Colonic mucosa (tissue), 4 donors: ENCODE data around the gene ADARB2. TPM values are rescaled to one million over a fixed set of nuclear protein-coding genes. Genes with fewer than 3 reads are reported as not detected.

Experiments
- DNase-seq: peaks from one replicate; pipeline ENCODE4 v3.0.0-alpha.2; 2020
- H3K27ac ChIP-seq: fragments of 200-600 bp; one replicate; pipeline ENCODE4 v1.8.0; 2021
- H3K27me3 ChIP-seq: fragments of 200-600 bp; one replicate; pipeline ENCODE4 v1.8.0; 2021
- H3K36me3 ChIP-seq: fragments of 200-600 bp; one replicate; pipeline ENCODE4 v1.8.0; 2021
- H3K4me1 ChIP-seq: fragments of 200-600 bp; one replicate; pipeline ENCODE4 v1.8.0; 2021; ENCODE audit warnings: mild to moderate bottlenecking
- H3K4me3 ChIP-seq: fragments of 200-600 bp; one replicate; pipeline ENCODE4 v1.8.0; 2021
- H3K9ac ChIP-seq, 2 donors: one replicate each; pipeline ENCODE4 v1.7.0; 2013; ENCODE audit warnings: control low read depth in 2 of 2, low read depth in 2 of 2, low read length in 2 of 2
- H3K9me3 ChIP-seq: fragments of 200-600 bp; one replicate; pipeline ENCODE4 v1.8.0; 2021
- intact Hi-C: fragments of 100-400 bp; cut with DNase I; formaldehyde crosslinking; loops from one replicate; pipeline ENCODE4 v1.14.1; 2022
- total RNA-seq, 2 donors: library from RNA; stranded (reverse); fragmentation: NEBNext Ultra II Directional in 1 of 2; extraction: Animal tissue kit (Norgen Biotek cat#: 25700) in 1 of 2; gene quantifications; one replicate each; pipeline ENCODE4 v1.2.1, GENCODE V29; 2021
- TF ChIP-seq, protein P1 (sequence below): fragments of 200-600 bp; IDR thresholded peaks from one replicate; pipeline ENCODE4 v1.8.0; 2022; ENCODE audit warnings: antibody characterized with exemption, mild to moderate bottlenecking
- donor health status: healthy.
- donor health status: DM: no; HTN: no; CAD: no.
- donor health status: DM: no; HTN: no; CAD: no.

The ADARB2 gene
- total RNA-seq, 2 donors from 2014 or later, result 0.19 TPM; not detected in 1

DNA sequence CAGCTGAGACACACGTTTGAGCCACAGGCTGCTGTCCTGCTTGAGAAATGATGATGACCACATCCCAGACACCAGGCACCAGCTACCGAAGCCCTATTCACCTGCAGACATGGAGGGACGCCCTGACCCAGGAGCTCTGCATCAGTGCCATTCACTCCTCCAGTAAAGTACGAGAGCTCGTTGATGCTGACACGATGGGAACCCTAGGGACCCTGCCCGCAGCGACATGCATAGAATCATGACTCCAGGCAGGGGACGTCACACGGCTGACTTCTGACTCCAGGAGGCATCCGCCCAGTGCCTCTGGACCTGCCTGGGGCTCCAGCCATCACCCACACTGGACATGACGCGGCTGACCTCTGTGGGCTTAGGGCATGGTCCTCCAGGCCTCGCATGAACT lies 129.9 kb downstream of the ADARB2 start:
- H3K9ac ChIP-seq, result no peak overlapping the region
- peaks cover 3% of the 10 kb centered on the region for H3K27me3 ChIP-seq
- H3K36me3 ChIP-seq, result no peaks in the 10 kb centered on the region
- intact Hi-C loops, result no loop called here
- H3K4me1 ChIP-seq, result no peaks in the 10 kb centered on the region
- H3K4me3 ChIP-seq, result no peak overlapping the region
- H3K27ac ChIP-seq, result no peak overlapping the region
- DNase-seq, result no peak
- TF ChIP-seq, protein P1, sequence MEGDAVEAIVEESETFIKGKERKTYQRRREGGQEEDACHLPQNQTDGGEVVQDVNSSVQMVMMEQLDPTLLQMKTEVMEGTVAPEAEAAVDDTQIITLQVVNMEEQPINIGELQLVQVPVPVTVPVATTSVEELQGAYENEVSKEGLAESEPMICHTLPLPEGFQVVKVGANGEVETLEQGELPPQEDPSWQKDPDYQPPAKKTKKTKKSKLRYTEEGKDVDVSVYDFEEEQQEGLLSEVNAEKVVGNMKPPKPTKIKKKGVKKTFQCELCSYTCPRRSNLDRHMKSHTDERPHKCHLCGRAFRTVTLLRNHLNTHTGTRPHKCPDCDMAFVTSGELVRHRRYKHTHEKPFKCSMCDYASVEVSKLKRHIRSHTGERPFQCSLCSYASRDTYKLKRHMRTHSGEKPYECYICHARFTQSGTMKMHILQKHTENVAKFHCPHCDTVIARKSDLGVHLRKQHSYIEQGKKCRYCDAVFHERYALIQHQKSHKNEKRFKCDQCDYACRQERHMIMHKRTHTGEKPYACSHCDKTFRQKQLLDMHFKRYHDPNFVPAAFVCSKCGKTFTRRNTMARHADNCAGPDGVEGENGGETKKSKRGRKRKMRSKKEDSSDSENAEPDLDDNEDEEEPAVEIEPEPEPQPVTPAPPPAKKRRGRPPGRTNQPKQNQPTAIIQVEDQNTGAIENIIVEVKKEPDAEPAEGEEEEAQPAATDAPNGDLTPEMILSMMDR, result no peak
- no peaks in the 10 kb centered on the region for H3K9me3 ChIP-seq

DNA sequence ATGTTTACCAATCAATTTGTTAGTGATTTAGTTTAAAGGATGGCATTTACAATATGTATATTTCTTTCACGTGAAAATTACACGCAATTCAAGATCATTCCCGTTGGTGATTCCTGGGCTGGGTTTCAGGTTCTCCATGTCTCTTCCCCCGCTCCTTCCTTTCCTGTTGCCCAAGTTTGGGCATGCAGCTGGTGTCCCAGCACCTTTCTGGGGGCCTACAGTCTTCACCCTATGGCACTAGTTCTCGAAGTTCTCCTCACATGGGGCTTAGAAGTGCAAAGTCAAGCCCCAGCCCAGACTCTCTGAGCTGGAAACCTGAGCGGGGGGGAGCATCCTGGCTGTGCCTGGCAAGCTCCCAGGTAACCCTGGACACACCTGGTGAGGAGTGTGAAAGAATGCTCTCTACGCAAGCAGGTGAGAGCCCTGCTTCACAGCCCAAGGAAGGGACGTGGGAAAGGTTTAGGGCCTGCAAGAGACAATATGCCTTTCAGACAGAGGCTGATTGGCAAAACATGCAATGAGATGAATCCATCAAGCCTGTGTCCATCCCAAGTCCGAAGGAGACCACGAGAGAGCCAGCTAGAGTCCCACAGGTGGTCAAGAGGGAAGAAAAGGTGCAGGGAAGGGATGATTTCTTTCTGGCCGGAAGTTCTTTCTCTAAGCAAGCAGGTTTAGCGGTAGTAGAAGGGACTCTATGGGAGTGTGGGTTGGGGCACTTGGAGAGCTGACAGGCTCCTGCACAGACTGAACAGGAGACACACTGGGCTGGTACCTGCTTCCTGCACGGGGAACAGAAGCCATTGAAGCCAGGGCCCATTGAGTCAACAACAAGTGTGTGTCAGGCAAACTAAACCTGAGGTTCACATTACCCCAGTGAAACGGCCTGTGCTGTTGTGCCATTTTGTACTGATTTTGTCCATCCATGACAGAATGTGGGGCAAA lies 131.1 kb downstream of the ADARB2 start:
- DNase-seq, result no peak
- Histone ChIP-seq H3K27me3 (peaks cover 3% of the 10 kb centered on the region), H3K9me3 (no peaks in the 10 kb centered on the region), H3K4me1 (no peaks in the 10 kb centered on the region), H3K27ac (no peak overlapping the region), H3K4me3 (no peak overlapping the region), H3K9ac (no peak overlapping the region), H3K36me3 (no peaks in the 10 kb centered on the region)
- TF ChIP-seq, protein P1, result no peak
- intact Hi-C loops, result no loop called here

DNA sequence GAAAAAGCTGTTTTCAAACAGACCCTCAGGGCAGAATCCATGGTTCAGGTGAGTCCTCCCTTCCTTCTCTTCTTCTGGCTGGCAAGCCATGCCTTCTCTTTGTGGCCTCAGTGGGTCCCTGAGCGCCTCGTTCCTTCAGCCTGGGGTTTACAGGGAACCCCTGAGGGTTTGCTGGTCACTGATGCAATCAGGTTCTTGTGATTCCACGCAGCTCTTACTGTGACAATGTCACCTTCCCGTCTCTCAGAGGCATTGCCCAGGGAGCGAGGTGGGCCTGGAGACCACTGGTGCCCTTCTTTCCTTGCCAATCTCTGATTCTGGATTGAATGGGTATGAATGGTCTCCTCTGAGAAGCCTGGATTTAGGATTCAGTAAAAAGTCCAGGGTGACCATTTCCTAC lies 132.2 kb downstream of the ADARB2 start:
- Histone ChIP-seq H3K4me3 (no peak overlapping the region), H3K36me3 (no peaks in the 10 kb centered on the region), H3K27ac (no peak overlapping the region), H3K9ac (no peak overlapping the region), H3K27me3 (peaks cover 3% of the 10 kb centered on the region), H3K9me3 (no peaks in the 10 kb centered on the region), H3K4me1 (no peaks in the 10 kb centered on the region)
- no peak for DNase-seq
- intact Hi-C loops, result no loop called here
- TF ChIP-seq, protein P1, result no peak

DNA sequence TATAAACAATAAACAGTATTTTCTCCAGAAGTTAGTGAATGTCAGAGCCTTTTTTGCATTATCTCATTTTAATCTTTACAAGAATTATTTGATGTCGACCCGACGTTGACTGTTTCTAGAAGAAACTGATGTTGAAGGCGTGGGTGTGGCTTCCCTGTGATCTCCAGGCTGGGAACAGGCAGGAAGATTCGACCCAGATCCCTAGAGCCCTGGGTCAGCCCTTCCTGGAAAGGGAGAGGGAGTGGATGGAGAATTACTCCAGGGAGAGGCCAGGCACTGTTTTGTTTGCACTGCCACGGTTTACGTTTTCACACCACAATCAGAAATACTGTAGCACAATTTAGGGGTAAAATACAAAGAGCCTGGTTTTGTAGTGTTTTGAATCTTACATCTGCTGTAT lies 133.1 kb downstream of the ADARB2 start:
- Histone ChIP-seq H3K36me3 (no peaks in the 10 kb centered on the region), H3K27me3 (peaks cover 3% of the 10 kb centered on the region), H3K4me3 (no peak overlapping the region), H3K9ac (no peak overlapping the region), H3K27ac (no peak overlapping the region), H3K9me3 (no peaks in the 10 kb centered on the region), H3K4me1 (no peaks in the 10 kb centered on the region)
- intact Hi-C loops, result no loop called here
- no peak for DNase-seq
- TF ChIP-seq, protein P1, result no peak

DNA sequence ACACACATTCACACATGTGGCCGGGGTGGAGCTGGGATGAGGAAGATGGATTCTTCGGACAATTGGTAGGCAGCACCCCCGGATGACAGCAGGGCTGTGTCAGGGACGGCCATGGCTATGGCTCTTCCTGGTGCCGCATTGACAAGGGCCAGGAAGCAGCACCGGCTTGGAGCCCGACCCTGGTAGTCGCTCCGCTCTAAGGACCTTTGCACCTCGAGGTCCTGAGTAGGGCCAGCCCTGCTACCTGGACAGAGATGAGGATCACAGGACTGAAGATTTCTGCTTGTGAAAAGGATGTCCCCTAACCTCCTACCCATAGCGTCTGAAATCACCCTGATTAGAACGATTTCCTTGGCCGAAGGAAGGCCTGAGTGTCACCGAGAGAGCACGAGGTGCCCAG lies 134.1 kb downstream of the ADARB2 start:
- no peaks in the 10 kb centered on the region for H3K4me1 ChIP-seq
- TF ChIP-seq, protein P1, result no peak
- peaks cover 3% of the 10 kb centered on the region for H3K27me3 ChIP-seq
- no peaks in the 10 kb centered on the region for H3K36me3 ChIP-seq
- no peak for DNase-seq
- intact Hi-C loops, result no loop called here
- H3K9me3 ChIP-seq, result no peaks in the 10 kb centered on the region
- no peak overlapping the region for H3K27ac ChIP-seq
- no peak overlapping the region for H3K9ac ChIP-seq
- no peak overlapping the region for H3K4me3 ChIP-seq
